ES-I3 (cell line): ENCODE data around the gene MPRIP.

ENCODE experiments used
- H3K36me3 ChIP-seq: 2 replicates; pipeline ENCODE4 v1.6.1; 2013; ENCODE audit warnings: mild to moderate bottlenecking, low read length, control low read depth, moderate library complexity; ENCODE audit not compliant: insufficient read depth
- H3K4me1 ChIP-seq: 2 replicates; pipeline ENCODE4 v1.6.1; 2013; ENCODE audit warnings: mild to moderate bottlenecking, control low read depth, low read length; ENCODE audit not compliant: insufficient read depth
- H3K9ac ChIP-seq: 2 replicates; pipeline ENCODE4 v1.6.1; 2013; ENCODE audit warnings: low read depth, mild to moderate bottlenecking, low read length, moderate library complexity
- H3K9me3 ChIP-seq: 2 replicates; pipeline ENCODE4 v1.6.1; 2013; ENCODE audit warnings: mild to moderate bottlenecking, low read length, moderate library complexity; ENCODE audit not compliant: control insufficient read depth, insufficient read depth

The MPRIP gene

GRCh38 chr17:17019430-17019762, 22.9 kb upstream of the MPRIP start:
- Histone ChIP-seq H3K4me1 (peaks cover 7% of the 10 kb centered on the region), H3K36me3 (no peaks in the 10 kb centered on the region), H3K9me3 (no peaks in the 10 kb centered on the region), H3K9ac (no peak overlapping the region)

- Histone ChIP-seq H3K36me3 (no peaks in the 10 kb centered on the region), H3K4me1 (peaks cover 4% of the 10 kb centered on the region), H3K9ac (no peak overlapping the region), H3K9me3 (no peaks in the 10 kb centered on the region)
Measured at GRCh38 chr17:17019891-17020456, 22.3 kb upstream of the MPRIP start.

DNA sequence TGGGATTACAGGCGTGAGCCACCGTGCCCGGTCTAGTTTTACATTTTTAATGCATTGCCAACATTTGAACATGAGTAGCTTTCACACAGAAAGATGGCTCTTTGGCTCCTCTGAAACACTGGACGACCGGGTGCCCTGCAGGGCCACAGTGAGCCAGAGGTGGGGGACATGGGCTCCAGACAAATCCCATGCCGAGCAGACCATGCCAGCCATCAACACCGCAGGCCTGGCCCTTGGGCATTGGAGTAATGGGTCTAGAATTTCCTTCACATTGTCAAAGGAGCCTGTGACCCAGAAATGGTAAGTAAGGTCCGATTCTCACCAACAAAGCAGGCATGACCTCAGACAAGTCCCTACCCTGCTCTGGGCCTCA, 21.4 kb upstream of the MPRIP start:
- no peak overlapping the region for H3K9ac ChIP-seq
- no peaks in the 10 kb centered on the region; the same call in 1 of the 2 replicates for H3K4me1 ChIP-seq
- H3K36me3 ChIP-seq: no peaks in the 10 kb centered on the region
- H3K9me3 ChIP-seq: no peaks in the 10 kb centered on the region

DNA sequence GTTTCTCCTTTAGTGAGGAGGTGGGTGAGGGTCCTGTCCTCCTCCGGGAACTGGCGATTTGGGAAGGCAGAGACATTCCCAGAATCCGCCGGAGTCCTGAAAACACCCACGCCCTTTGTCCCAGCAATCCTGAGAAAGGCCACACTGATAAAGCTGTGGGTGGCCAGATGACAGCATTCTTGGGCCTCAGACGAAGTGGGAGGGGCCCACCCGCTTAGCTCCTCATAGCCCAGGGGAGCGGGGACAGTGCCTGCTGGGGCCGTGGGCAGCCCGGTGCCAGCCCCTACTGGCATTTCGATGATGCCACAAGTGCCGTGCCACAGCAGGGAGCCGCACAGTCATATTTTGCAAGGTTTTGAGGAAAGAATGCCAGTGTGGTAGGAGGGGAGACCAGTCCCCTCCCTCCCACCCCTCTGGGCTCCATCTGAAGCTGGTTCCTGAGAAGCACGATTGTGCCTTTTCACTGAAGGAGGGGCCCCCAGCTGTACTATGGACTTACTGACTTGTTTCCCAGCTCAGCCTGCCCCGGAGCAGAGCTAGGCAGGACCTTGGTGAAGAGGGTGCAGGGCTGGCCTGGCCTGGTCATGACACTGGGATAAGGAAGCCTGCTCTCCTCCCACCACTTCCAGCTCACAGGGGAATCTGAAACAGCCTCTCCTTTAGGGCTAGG, 20.9 kb upstream of the MPRIP start:
- Histone ChIP-seq H3K4me1 (no peaks in the 10 kb centered on the region; the same call in 1 of the 2 replicates), H3K36me3 (no peaks in the 10 kb centered on the region), H3K9ac (no peak overlapping the region), H3K9me3 (no peaks in the 10 kb centered on the region)

- H3K4me1 ChIP-seq: no peaks in the 10 kb centered on the region; the same call in 1 of the 2 replicates
- no peak overlapping the region for H3K9ac ChIP-seq
- H3K9me3 ChIP-seq: no peaks in the 10 kb centered on the region
- H3K36me3 ChIP-seq: no peaks in the 10 kb centered on the region
Measured at GRCh38 chr17:17022011-17022410, 20.2 kb upstream of the MPRIP start.

GRCh38 chr17:17022456-17022855, 19.8 kb upstream of the MPRIP start:
- Histone ChIP-seq H3K9ac (no peak overlapping the region), H3K4me1 (peaks cover 1% of the 10 kb centered on the region; the same call in 1 of the 2 replicates), H3K9me3 (no peaks in the 10 kb centered on the region), H3K36me3 (no peaks in the 10 kb centered on the region)

DNA sequence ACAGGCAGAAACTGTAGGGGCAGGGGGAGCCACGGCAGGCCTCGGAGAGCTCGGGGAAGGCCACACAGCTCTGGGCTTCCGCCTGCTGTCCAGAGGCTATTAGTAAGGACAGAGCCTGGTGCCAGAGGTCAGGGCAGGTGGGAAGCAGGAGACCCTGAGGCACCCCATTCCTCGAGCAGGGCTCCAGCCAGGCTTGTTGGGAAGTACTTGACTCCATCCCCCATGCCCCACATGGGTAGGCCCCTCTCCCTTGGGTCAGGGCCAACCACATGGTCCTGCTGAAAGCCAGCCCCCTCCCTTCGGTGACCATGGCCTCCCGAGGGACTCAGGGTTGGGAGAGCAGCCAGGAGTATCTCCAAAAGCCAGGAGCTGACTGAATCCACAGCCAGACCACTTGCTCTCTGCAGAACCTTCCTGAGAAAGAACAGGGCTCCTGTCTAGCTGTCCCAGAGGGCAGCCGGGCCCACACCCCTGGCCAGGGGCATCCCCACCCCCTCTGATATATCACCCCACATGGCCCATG, 17.4 kb upstream of the MPRIP start:
- Histone ChIP-seq H3K36me3 (no peaks in the 10 kb centered on the region), H3K9ac (no peak overlapping the region), H3K4me1 (peaks cover 21% of the 10 kb centered on the region; the same call in 1 of the 2 replicates), H3K9me3 (no peaks in the 10 kb centered on the region)

DNA sequence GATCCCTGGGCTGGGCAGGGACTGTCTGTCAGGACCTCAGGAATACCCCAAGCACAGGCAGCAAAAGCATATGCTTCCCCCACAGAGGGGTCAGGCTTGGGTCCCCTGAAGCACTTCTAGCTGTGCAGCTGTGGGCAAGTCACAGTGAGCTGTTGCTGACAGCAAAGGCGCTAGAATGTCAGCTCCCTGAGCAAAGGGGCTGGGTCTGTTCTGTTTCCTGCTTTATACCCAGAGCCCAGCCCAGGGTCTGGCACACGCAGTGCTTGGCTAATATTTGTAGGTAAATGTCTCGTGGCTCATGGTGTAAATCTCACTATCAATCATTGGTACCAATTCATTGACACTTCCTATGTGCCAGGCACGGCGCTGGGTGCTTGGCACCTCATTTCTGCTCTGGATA, 16.6 kb upstream of the MPRIP start:
- peaks cover 21% of the 10 kb centered on the region; the same call in 1 of the 2 replicates for H3K4me1 ChIP-seq
- no peaks in the 10 kb centered on the region for H3K9me3 ChIP-seq
- no peak overlapping the region for H3K9ac ChIP-seq
- no peaks in the 10 kb centered on the region for H3K36me3 ChIP-seq

GRCh38 chr17:17026163-17026562, 16.1 kb upstream of the MPRIP start:
- peaks cover 21% of the 10 kb centered on the region; the same call in 1 of the 2 replicates for H3K4me1 ChIP-seq
- H3K9ac ChIP-seq: no peak overlapping the region
- no peaks in the 10 kb centered on the region for H3K36me3 ChIP-seq
- H3K9me3 ChIP-seq: no peaks in the 10 kb centered on the region

GRCh38 chr17:17027442-17028058, 14.7 kb upstream of the MPRIP start:
- no peaks in the 10 kb centered on the region for H3K36me3 ChIP-seq
- no peaks in the 10 kb centered on the region for H3K9me3 ChIP-seq
- H3K9ac ChIP-seq: no peak overlapping the region
- H3K4me1 ChIP-seq: peaks cover 21% of the 10 kb centered on the region; the same call in 1 of the 2 replicates

GRCh38 chr17:17028059-17028877, 14.0 kb upstream of the MPRIP start:
- no peak overlapping the region for H3K9ac ChIP-seq
- no peaks in the 10 kb centered on the region for H3K36me3 ChIP-seq
- no peaks in the 10 kb centered on the region for H3K9me3 ChIP-seq
- H3K4me1 ChIP-seq: peaks cover 21% of the 10 kb centered on the region; the same call in 1 of the 2 replicates

DNA sequence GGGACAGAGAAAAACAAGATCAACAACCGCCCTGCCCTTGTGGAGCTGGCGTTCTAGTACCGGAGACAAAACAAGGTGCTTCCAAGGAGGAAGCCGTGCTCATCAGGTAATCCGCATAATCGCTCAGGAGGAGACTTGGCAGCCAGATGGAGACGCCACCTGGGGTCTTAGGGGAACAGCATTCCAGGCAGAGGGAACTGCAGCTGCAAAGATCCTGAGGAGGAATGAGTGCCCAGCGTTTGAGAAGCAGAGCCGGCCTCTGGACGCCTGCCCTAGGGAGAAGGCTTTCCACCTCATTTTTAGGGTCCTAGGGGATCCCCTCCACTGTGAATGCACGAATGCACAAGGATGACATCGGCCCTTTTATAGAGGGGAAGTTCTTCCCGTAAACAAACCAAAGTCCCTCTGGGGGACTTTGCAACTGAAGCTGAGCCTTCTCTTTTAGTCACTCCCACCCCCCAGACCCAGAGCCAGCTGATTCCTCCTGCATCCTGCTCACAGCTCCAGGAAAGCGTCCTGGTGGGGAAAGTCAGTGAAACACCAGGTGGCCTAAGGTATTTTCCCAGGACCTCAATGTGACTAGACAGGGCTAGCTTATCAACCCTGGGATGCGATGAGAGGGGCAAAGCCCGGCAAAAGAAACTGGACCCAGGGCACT, 13.2 kb upstream of the MPRIP start:
- Histone ChIP-seq H3K4me1 (peaks cover 21% of the 10 kb centered on the region; the same call in 1 of the 2 replicates), H3K9ac (no peak overlapping the region), H3K36me3 (no peaks in the 10 kb centered on the region), H3K9me3 (no peaks in the 10 kb centered on the region)

DNA sequence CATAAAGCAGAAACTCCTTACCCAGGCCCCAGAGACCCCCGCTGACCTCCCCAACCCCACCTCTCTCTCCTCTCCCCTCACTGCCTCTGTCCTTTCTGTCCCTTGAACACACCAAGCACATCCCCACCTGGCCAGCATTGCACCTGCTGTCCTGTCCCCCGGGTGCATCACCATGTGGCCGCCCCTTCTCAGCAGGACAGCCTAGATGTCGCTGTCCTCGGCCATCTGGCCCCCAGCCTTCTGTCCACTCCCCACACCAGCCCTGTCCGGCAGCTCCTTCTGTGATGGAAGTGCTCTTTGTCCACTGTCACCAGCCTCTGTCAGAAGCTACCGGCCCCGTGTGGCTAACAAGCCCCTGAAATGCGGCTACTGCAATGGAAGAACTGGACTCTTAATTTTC, 12.3 kb upstream of the MPRIP start:
- Histone ChIP-seq H3K4me1 (peaks cover 21% of the 10 kb centered on the region; the same call in 1 of the 2 replicates), H3K9me3 (no peaks in the 10 kb centered on the region), H3K36me3 (no peaks in the 10 kb centered on the region), H3K9ac (no peak overlapping the region)
